ENCODE results near the gene YARS2.
"Not testable (repeated sequence)": the region's sequence is repeated elsewhere in the genome, so short reads cannot be mapped to it uniquely, and the experiment has no call there.

YARS2 gene

GRCh38 chr12:32743264-32743663 is 12.4 kb downstream of the YARS2 start:
- DNase-seq = no peak

- DNase-seq = no peak
Measured at GRCh38 chr12:32742133-32742532, 13.6 kb downstream of the YARS2 start.

GRCh38 chr12:32739279-32739678 is 16.4 kb downstream of the YARS2 start:
- DNase-seq = no peak

GRCh38 chr12:32737715-32738114 is 18.0 kb downstream of the YARS2 start:
- no peak for DNase-seq

GRCh38 chr12:32736445-32736844 is 19.3 kb downstream of the YARS2 start:
- DNase-seq = no peak

- no peak for DNase-seq
Measured at GRCh38 chr12:32734952-32735351, 20.7 kb downstream of the YARS2 start.

- no peak for DNase-seq
Measured at GRCh38 chr12:32727237-32727636, 28.5 kb downstream of the YARS2 start.

GRCh38 chr12:32726286-32726685 is 29.4 kb downstream of the YARS2 start:
- no peak for DNase-seq

- not testable (repeated sequence) for DNase-seq
Measured at GRCh38 chr12:32725308-32725707, 30.4 kb downstream of the YARS2 start.

GRCh38 chr12:32718926-32719325 is 36.8 kb downstream of the YARS2 start:
- no peak for DNase-seq

- DNase-seq = no peak
Measured at GRCh38 chr12:32714772-32715171, 40.9 kb downstream of the YARS2 start.

GRCh38 chr12:32708926-32709325 is 46.8 kb downstream of the YARS2 start:
- DNase-seq = no peak

- DNase-seq = no peak
Measured at GRCh38 chr12:32706335-32707024, 49.2 kb downstream of the YARS2 start.

- no peak for DNase-seq
Measured at GRCh38 chr12:32705783-32706182, 49.9 kb downstream of the YARS2 start.

- DNase-seq = no peak
Measured at GRCh38 chr12:32702946-32703345, 52.8 kb downstream of the YARS2 start.

GRCh38 chr12:32702473-32702872 is 53.2 kb downstream of the YARS2 start:
- no peak for DNase-seq

- not testable (repeated sequence) for DNase-seq
Measured at GRCh38 chr12:32699437-32699836, 56.3 kb downstream of the YARS2 start.

GRCh38 chr12:32698285-32698684 is 57.4 kb downstream of the YARS2 start:
- DNase-seq = no peak

- DNase-seq = no peak
Measured at GRCh38 chr12:32697445-32697844, 58.3 kb downstream of the YARS2 start.
